ENCODE measurements around the gene SUFU. TPM values are rescaled to one million over a fixed set of nuclear protein-coding genes. Genes with fewer than 3 reads are reported as not detected.

SUFU gene
- total and polyA plus RNA-seq, 2 of the 8 experiments (the other 6 are each of a cell fraction or from before 2014, with no cell fraction given), result 7.0 to 10.8 TPM

- TF ChIP-seq JUN (IDR thresholded peaks at IDR 0.05; ENCODE audit: low read depth, low read length), result no peak
- no peak for TF ChIP-seq NRF1 (IDR thresholded peaks at IDR 0.05; ENCODE audit: low read depth, low read length)
- no peak for TF ChIP-seq RXRA (IDR thresholded peaks at IDR 0.05; ENCODE audit: insufficient read depth, low read depth, low read length)
Measured at GRCh38 chr10:102480396-102480795, 23.4 kb upstream of the SUFU start (continued).

Data from H1 (cell line).